ENCODE measurements around the gene MATCAP1. TPM values are rescaled to one million over a fixed set of nuclear protein-coding genes. Genes with fewer than 3 reads are reported as not detected.

The MATCAP1 gene
- total and polyA plus RNA-seq, 2 of the 13 experiments (the other 11 are each of a cell fraction or from before 2014, with no cell fraction given) = 11.2 to 24.5 TPM

DNA sequence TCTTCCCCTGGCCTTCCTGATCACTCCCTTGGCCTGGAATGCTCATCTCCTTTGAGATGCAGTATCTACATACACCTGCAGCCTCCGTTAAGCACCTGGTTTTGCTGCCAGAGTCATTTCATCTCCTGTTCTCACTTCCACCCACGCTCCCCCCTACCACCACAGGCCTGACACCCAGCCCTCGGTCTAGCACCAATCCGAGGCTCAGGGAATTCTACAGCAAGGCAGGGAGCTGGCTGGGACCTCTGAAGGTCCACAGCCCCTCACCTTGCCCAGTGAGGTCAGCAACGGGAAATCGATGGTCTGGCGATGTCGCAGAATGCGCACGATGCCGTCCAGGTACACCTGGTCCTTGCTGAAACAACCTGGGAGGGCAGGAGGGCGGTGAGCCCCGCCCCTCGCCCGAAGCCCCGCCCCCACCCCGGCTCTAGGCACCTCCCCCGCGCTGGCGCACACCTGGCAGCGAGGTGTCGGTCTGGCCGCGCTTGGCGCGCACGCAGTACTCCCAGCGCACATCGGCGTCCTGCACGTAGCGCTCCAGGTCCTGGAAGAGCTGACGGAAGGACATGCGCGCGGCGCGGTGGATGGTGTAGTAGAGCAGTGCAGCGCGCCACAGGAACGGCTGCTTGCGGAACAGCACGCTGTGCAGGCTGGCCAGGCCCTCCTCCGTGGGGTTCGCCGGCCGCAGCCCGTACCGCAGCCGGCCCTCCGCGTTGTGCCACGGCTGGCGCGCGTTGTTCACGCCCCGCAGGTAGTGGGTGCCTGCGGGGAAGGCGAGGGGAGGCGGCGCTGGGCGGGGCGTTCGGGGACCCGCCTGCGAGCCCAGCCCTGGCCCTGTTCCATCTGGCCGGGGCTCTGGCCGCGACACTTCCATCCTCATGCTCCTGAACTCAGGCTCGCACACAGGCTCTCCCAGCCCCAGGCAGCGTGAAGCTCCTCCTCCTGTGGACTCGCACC, 5.7 kb downstream of the MATCAP1 start (continued):
- no peak for TF ChIP-seq NR2F2 (IDR thresholded peaks at IDR 0.05; ENCODE audit: borderline replicate concordance, low read depth)
- no peak for TF ChIP-seq ZNF563 (CRISPR knock-in tag; IDR thresholded peaks at IDR 0.05)
- TF ChIP-seq ZNF17 (CRISPR knock-in tag; IDR thresholded peaks at IDR 0.05) = no peak
- no peak for TF ChIP-seq NFATC3 (CRISPR knock-in tag; IDR thresholded peaks at IDR 0.05)
- TF ChIP-seq TEAD2 (CRISPR knock-in tag; IDR thresholded peaks at IDR 0.05) = no peak
- no peak for TF ChIP-seq YY1 (IDR thresholded peaks at IDR 0.05; ENCODE audit: insufficient read depth, insufficient replicate concordance, low read depth, low read length)
- no peak for TF ChIP-seq ZNF292 (CRISPR knock-in tag; IDR thresholded peaks at IDR 0.05; ENCODE audit: borderline replicate concordance, low read depth)
- TF ChIP-seq NAIF1 (CRISPR knock-in tag; IDR thresholded peaks at IDR 0.05; ENCODE audit: borderline replicate concordance) = no peak; the same call in 1 of the 2 replicates
- no peak for TF ChIP-seq ZNF20 (CRISPR knock-in tag; IDR thresholded peaks at IDR 0.05)
- TF ChIP-seq HIVEP1 (CRISPR knock-in tag; IDR thresholded peaks at IDR 0.05) = no peak
- TF ChIP-seq NCOA5 (CRISPR knock-in tag; IDR thresholded peaks at IDR 0.05) = no peak
- no peak for TF ChIP-seq NR2C2 (CRISPR knock-in tag; IDR thresholded peaks at IDR 0.05; ENCODE audit: borderline replicate concordance)
- TF ChIP-seq, protein P1, sequence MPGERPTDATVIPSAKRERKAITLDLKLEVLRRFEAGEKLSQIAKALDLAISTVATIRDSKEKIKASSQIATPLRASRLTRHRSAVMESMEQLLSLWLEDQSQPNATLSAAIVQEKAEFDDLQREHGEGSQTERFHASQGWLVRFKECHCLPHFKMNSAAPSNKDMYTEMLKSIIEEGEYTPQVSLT (CRISPR knock-in tag; IDR thresholded peaks at IDR 0.05; ENCODE audit: borderline replicate concordance, low read depth) = no peak
- TF ChIP-seq, protein P2, sequence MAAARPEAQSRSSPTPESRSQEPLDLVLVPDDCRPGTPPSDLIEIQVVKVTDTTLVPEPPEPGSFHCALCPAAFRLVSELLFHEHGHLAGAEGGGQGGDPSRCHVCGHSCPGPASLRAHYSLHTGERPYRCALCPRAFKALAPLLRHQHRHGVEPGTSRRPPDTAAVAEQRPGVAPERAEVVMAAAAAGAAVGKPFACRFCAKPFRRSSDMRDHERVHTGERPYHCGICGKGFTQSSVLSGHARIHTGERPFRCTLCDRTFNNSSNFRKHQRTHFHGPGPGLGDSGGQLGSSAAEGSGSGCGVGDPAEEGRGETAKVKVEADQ (CRISPR knock-in tag; IDR thresholded peaks at IDR 0.05; ENCODE audit: borderline replicate concordance) = peak; percentile 71; the same call in 1 of the 2 replicates
- TF ChIP-seq STAG1 (CRISPR knock-in tag; IDR thresholded peaks at IDR 0.05) = peak; percentile 25; the same call in 1 of the 2 replicates
- no peak for TF ChIP-seq CEBPB (IDR thresholded peaks at IDR 0.05; ENCODE audit: borderline replicate concordance, low read depth, low read length)
- no peak for TF ChIP-seq NFKBIZ (CRISPR knock-in tag; IDR thresholded peaks at IDR 0.05)
- no peak for TF ChIP-seq ZSCAN30 (CRISPR knock-in tag; IDR thresholded peaks at IDR 0.05)
- peak; percentile 82; the same call in 1 of the 2 replicates for TF ChIP-seq MEIS2 (CRISPR knock-in tag; IDR thresholded peaks at IDR 0.05)
- TF ChIP-seq, protein P3, sequence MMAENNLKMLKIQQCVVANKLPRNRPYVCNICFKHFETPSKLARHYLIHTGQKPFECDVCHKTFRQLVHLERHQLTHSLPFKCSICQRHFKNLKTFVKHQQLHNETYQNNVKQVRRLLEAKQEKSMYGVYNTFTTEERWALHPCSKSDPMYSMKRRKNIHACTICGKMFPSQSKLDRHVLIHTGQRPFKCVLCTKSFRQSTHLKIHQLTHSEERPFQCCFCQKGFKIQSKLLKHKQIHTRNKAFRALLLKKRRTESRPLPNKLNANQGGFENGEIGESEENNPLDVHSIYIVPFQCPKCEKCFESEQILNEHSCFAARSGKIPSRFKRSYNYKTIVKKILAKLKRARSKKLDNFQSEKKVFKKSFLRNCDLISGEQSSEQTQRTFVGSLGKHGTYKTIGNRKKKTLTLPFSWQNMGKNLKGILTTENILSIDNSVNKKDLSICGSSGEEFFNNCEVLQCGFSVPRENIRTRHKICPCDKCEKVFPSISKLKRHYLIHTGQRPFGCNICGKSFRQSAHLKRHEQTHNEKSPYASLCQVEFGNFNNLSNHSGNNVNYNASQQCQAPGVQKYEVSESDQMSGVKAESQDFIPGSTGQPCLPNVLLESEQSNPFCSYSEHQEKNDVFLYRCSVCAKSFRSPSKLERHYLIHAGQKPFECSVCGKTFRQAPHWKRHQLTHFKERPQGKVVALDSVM (CRISPR knock-in tag; IDR thresholded peaks at IDR 0.05) = no peak
- TF ChIP-seq, protein P4, sequence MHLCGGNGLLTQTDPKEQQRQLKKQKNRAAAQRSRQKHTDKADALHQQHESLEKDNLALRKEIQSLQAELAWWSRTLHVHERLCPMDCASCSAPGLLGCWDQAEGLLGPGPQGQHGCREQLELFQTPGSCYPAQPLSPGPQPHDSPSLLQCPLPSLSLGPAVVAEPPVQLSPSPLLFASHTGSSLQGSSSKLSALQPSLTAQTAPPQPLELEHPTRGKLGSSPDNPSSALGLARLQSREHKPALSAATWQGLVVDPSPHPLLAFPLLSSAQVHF (CRISPR knock-in tag; IDR thresholded peaks at IDR 0.05) = no peak; the same call in 1 of the 2 replicates
- no peak for TF ChIP-seq BORCS8-MEF2B (CRISPR knock-in tag; IDR thresholded peaks at IDR 0.05)
- TF ChIP-seq KMT2A (CRISPR knock-in tag; IDR thresholded peaks at IDR 0.05) = no peak
- TF ChIP-seq NFIC (IDR thresholded peaks at IDR 0.05; ENCODE audit: low read length) = no peak
- TF ChIP-seq, protein P5, sequence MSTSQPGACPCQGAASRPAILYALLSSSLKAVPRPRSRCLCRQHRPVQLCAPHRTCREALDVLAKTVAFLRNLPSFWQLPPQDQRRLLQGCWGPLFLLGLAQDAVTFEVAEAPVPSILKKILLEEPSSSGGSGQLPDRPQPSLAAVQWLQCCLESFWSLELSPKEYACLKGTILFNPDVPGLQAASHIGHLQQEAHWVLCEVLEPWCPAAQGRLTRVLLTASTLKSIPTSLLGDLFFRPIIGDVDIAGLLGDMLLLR (CRISPR knock-in tag; IDR thresholded peaks at IDR 0.05) = peak; percentile 76
- TF ChIP-seq ZNF883 (CRISPR knock-in tag; IDR thresholded peaks at IDR 0.05; ENCODE audit: not compliant biosample characterization) = peak; percentile 86

Measured in HepG2 (cell line).